Gastroesophageal sphincter (tissue), 3 donors: Measurements from ENCODE around the gene PDZRN4.

Experiments used
- POLR2AphosphoS5 ChIP-seq: sonication (generic); formaldehyde crosslinking; IDR thresholded peaks from one replicate; pipeline ENCODE4 v1.6.1; 2017; ENCODE audit warnings: antibody characterized with exemption
- TF ChIP-seq, protein P1 (sequence below), 4 experiments: fragments of 200-600 bp in 2 of 4; fragments of 450-650 bp in 2 of 4; sonication (generic) in 1 of 4; IDR thresholded peaks; one replicate each; pipeline ENCODE4 v1.5.1; 2017 to 2019; ENCODE audit warnings: antibody characterized with exemption in 4 of 4, mild to moderate bottlenecking in 2 of 4, moderate library complexity in 2 of 4

DNA sequence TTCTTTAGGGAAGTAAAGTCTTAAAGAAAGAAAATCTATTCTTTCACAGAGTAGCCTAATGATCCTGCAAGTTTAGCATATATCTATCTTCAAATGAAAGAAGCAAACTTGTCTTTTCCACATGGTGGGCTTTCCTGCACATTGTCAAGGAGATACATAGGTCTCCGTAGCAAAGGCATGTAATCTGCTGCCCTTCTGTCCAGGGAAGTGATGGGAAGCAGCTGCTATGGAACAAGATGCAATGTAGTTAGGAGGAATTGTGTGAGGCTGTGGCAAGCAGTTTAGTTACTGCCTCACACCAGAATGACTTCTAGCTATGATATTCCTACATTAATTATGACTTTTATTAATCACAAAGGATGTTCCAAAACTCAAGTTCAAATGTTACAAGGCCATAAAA lies 174.4 kb downstream of the PDZRN4 start:
- TF ChIP-seq, protein P1, sequence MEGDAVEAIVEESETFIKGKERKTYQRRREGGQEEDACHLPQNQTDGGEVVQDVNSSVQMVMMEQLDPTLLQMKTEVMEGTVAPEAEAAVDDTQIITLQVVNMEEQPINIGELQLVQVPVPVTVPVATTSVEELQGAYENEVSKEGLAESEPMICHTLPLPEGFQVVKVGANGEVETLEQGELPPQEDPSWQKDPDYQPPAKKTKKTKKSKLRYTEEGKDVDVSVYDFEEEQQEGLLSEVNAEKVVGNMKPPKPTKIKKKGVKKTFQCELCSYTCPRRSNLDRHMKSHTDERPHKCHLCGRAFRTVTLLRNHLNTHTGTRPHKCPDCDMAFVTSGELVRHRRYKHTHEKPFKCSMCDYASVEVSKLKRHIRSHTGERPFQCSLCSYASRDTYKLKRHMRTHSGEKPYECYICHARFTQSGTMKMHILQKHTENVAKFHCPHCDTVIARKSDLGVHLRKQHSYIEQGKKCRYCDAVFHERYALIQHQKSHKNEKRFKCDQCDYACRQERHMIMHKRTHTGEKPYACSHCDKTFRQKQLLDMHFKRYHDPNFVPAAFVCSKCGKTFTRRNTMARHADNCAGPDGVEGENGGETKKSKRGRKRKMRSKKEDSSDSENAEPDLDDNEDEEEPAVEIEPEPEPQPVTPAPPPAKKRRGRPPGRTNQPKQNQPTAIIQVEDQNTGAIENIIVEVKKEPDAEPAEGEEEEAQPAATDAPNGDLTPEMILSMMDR (IDR thresholded peaks at IDR 0.05) = no peak
- no peak for TF ChIP-seq POLR2AphosphoS5
